GM12874 (cell line): Measurements from ENCODE around the gene HBS1L.

Experiments used
- CTCF ChIP-seq: IDR thresholded peaks from 2 replicates; pipeline ENCODE4 v1.5.1; 2011; ENCODE audit warnings: low read depth, mild to moderate bottlenecking, control low read depth, low read length, moderate library complexity; ENCODE audit not compliant: insufficient read depth

HBS1L gene

GRCh38 chr6:135087403-135087802 lies 32.8 kb upstream of the HBS1L start:
- TF ChIP-seq CTCF, result peak; percentile 36; the same call in 1 of the 2 replicates

GRCh38 chr6:135086414-135086764 lies 31.8 kb upstream of the HBS1L start:
- TF ChIP-seq CTCF, result no peak

- no peak for TF ChIP-seq CTCF
Measured at GRCh38 chr6:135085700-135086413, 31.2 kb upstream of the HBS1L start.

- no peak for TF ChIP-seq CTCF
Measured at GRCh38 chr6:135084916-135085269, 30.3 kb upstream of the HBS1L start.

- TF ChIP-seq CTCF, result no peak
Measured at GRCh38 chr6:135084001-135084915, 29.6 kb upstream of the HBS1L start.

- TF ChIP-seq CTCF, result no peak
Measured at GRCh38 chr6:135081966-135082365, 27.3 kb upstream of the HBS1L start.

GRCh38 chr6:135075018-135075417 lies 20.4 kb upstream of the HBS1L start:
- TF ChIP-seq CTCF, result no peak
